A549 (cell line): Measurements from ENCODE around the gene LAMA2. TPM values are rescaled to one million over a fixed set of nuclear protein-coding genes. Genes with fewer than 3 reads are reported as not detected.

Experiments used
- ATAC-seq, 2 experiments: fragments of 200-7000 bp in 1 of 2; fragments of >200 bp in 1 of 2; cut with Nextera tagmentation in 1 of 2; cut with Tn5 transposase in 1 of 2; 3 replicates each; pipeline versions ENCODE4 v1.8.0 to v1.9.1; 2018 to 2020; ENCODE audit warnings: mild to moderate bottlenecking in 1 of 2, moderate library complexity in 1 of 2
- CTCF ChIA-PET: fragments of 300-600 bp; sonication (Branson Sonifier 250); formaldehyde crosslinking; extraction: SDS; loops from one replicate; lab custom pipeline; 2021; ENCODE audit warnings: antibody characterized with exemption, inconsistent platforms; lab: Yijun Ruan, JAX
- POLR2A ChIA-PET: fragments of 350-600 bp; formaldehyde crosslinking; extraction: SDS; loops from one replicate; lab custom pipeline; 2021; ENCODE audit warnings: antibody characterized with exemption, inconsistent platforms; lab: Yijun Ruan, JAX
- DNase-seq, 2 experiments: peaks; one replicate each; pipeline versions ENCODE4 v3.0.0 to v3.0.0-alpha.2; 2011 to 2016; ENCODE audit warnings: low read depth in 1 of 2, low spot score in 1 of 2
- FAIRE-seq: peaks from 2 replicates; lab custom pipeline; 2011; peaks lifted over from hg19 to GRCh38; lab: Jason Lieb, UNC
- H3K27ac ChIP-seq, 2 experiments: fragments of >200 bp; sonication (Bioruptor Twin); formaldehyde crosslinking; 3 replicates each; pipeline ENCODE4 v1.5.1; 2016 to 2017
- H3K4me1 ChIP-seq: fragments of >200 bp; sonication (Bioruptor Twin); formaldehyde crosslinking; 3 replicates; pipeline ENCODE4 v1.6.1; 2016
- H3K4me2 ChIP-seq: fragments of >200 bp; sonication (Bioruptor Twin); formaldehyde crosslinking; 3 replicates; pipeline ENCODE4 v1.6.1; 2016
- H3K4me3 ChIP-seq: fragments of >200 bp; sonication (Bioruptor Twin); formaldehyde crosslinking; 3 replicates; pipeline ENCODE4 v1.5.1; 2016
- H3K9me3 ChIP-seq: fragments of >200 bp; sonication (Bioruptor Twin); formaldehyde crosslinking; 3 replicates; pipeline ENCODE4 v1.6.1; 2016
- BHLHE40 ChIP-seq: IDR thresholded peaks from 2 replicates; pipeline ENCODE4 v1.6.1; 2012; ENCODE audit warnings: low read depth, low read length, inconsistent platforms
- CBX8 ChIP-seq: fragments of 200-600 bp; sonication (generic); IDR thresholded peaks from 2 replicates; pipeline ENCODE4 v1.6.1; 2016
- EHMT2 ChIP-seq: fragments of 200-600 bp; sonication (generic); IDR thresholded peaks from 2 replicates; pipeline ENCODE4 v1.6.1; 2016; ENCODE audit warnings: antibody characterized with exemption, low read depth, mild to moderate bottlenecking, moderate library complexity
- ESRRA ChIP-seq: fragments of 150-350 bp; IDR thresholded peaks from 2 replicates; pipeline ENCODE4 v1.6.1; 2014; ENCODE audit warnings: mild to moderate bottlenecking, low read length, borderline replicate concordance
- FOSL2 ChIP-seq, 2 experiments: fragments of 450-650 bp in 1 of 2; fragments of >200 bp in 1 of 2; sonication (Bioruptor Twin) in 1 of 2; formaldehyde crosslinking; IDR thresholded peaks; 2 replicates each; pipeline versions ENCODE4 v1.5.0 to v1.6.1; 2016 to 2020; ENCODE audit warnings: mild to moderate bottlenecking in 1 of 2, moderate library complexity in 1 of 2
- GATA3 ChIP-seq: IDR thresholded peaks from 2 replicates; pipeline ENCODE4 v1.6.1; 2012; ENCODE audit warnings: borderline replicate concordance
- HDAC2 ChIP-seq: fragments of 200-600 bp; sonication (generic); IDR thresholded peaks from 2 replicates; pipeline ENCODE4 v1.6.1; 2016
- HOXA7 ChIP-seq: fragments of 250-450 bp; sonication (Bioruptor Pico); IDR thresholded peaks from 2 replicates; pipeline ENCODE4 v1.5.0; 2020; ENCODE audit warnings: mild to moderate bottlenecking, moderate library complexity
- HOXB5 ChIP-seq: fragments of 250-450 bp; sonication (Bioruptor Pico); IDR thresholded peaks from 2 replicates; pipeline ENCODE4 v1.5.0; 2020; ENCODE audit warnings: mild to moderate bottlenecking, moderate library complexity
- JUN ChIP-seq, 2 experiments: fragments of >200 bp; sonication (Bioruptor Twin); formaldehyde crosslinking; IDR thresholded peaks; 2 replicates in 1 of 2; 3 replicates in 1 of 2; pipeline ENCODE4 v1.6.1; 2016 to 2017
- JUNB ChIP-seq: fragments of >200 bp; sonication (Bioruptor Twin); formaldehyde crosslinking; IDR thresholded peaks from 2 replicates; pipeline ENCODE4 v1.6.1; 2016
- KDM5A ChIP-seq: fragments of 200-600 bp; sonication (generic); IDR thresholded peaks from 2 replicates; pipeline ENCODE4 v1.6.1; 2016; ENCODE audit warnings: antibody characterized with exemption, mild to moderate bottlenecking
- MAZ ChIP-seq: fragments of 150-350 bp; IDR thresholded peaks from 2 replicates; pipeline ENCODE4 v1.6.1; 2014; ENCODE audit warnings: antibody characterized with exemption, low read depth, low read length, borderline replicate concordance
- MYC ChIP-seq: IDR thresholded peaks from 2 replicates; pipeline ENCODE4 v1.6.1; 2012; ENCODE audit warnings: mild to moderate bottlenecking, inconsistent platforms, low read length, improper control_type of control experiment, borderline replicate concordance
- NPAS2 ChIP-seq: fragments of 250-450 bp; sonication (Bioruptor Pico); IDR thresholded peaks from 2 replicates; pipeline ENCODE4 v1.8.0; 2022; ENCODE audit warnings: mild to moderate bottlenecking, moderate library complexity, borderline replicate concordance
- NR3C1 ChIP-seq: fragments of >200 bp; sonication (Bioruptor Twin); formaldehyde crosslinking; IDR thresholded peaks from 3 replicates; pipeline ENCODE4 v1.6.1; 2017
- PBX3 ChIP-seq: IDR thresholded peaks from 2 replicates; pipeline ENCODE4 v1.6.1; 2012
- REST ChIP-seq: fragments of 200-600 bp; sonication (generic); IDR thresholded peaks from 2 replicates; pipeline ENCODE4 v1.6.1; 2016; ENCODE audit warnings: antibody characterized with exemption, mild to moderate bottlenecking, moderate library complexity
- SMC3 ChIP-seq: fragments of >200 bp; sonication (Bioruptor Twin); formaldehyde crosslinking; IDR thresholded peaks from 3 replicates; pipeline ENCODE4 v1.6.1; 2018; ENCODE audit warnings: inconsistent platforms
- TFCP2L1 ChIP-seq: fragments of 250-450 bp; sonication (Bioruptor Pico); IDR thresholded peaks from 2 replicates; pipeline ENCODE4 v1.5.0; 2021; ENCODE audit warnings: mild to moderate bottlenecking
- USF2 ChIP-seq: fragments of 450-650 bp; IDR thresholded peaks from 2 replicates; pipeline ENCODE4 v1.6.1; 2014; ENCODE audit warnings: antibody characterized with exemption
- ZNF302 ChIP-seq: fragments of 250-450 bp; sonication (Bioruptor Pico); IDR thresholded peaks from 2 replicates; pipeline ENCODE4 v1.9.0; 2021; ENCODE audit warnings: inconsistent platforms, mild to moderate bottlenecking, moderate library complexity
- ZSCAN20 ChIP-seq: fragments of 250-450 bp; sonication (Bioruptor Pico); IDR thresholded peaks from 2 replicates; pipeline ENCODE4 v1.8.0; 2022; ENCODE audit warnings: mild to moderate bottlenecking, moderate library complexity
- WGBS: methylation state at CpG from one replicate; pipeline ENCODE4 v1.1.6; 2017; ENCODE audit errors: missing lambda C conversion rate; 5-methylcytosine and 5-hydroxymethylcytosine counted together
- polyA plus RNA-seq, 4 experiments: library from polyadenylated mRNA; depleted of rRNA in 3 of 4; stranded (reverse); fragments of >200 nt; fragmentation: RNase III in 1 of 4; extraction: RNeasy Plus Mini Kit Qiagen cat#74134 plus additional on column Dnase treatment in 1 of 4; gene quantifications; 2 replicates in 3 of 4; 3 replicates in 1 of 4; pipeline ENCODE4 v1.2.3, GENCODE V29; 2011 to 2017
- TF ChIP-seq, protein P1 (sequence below): fragments of >200 bp; sonication (Bioruptor Twin); formaldehyde crosslinking; IDR thresholded peaks from 3 replicates; pipeline ENCODE4 v1.5.1; 2016
- TF ChIP-seq, protein P2 (sequence below): fragments of 150-350 bp; IDR thresholded peaks from 2 replicates; pipeline ENCODE4 v1.6.1; 2014; ENCODE audit warnings: low read depth, mild to moderate bottlenecking, low read length

The LAMA2 gene
- polyA plus RNA-seq, 2 of the 4 experiments (the other 2 are of a cell fraction): 0.21 to 1.3 TPM

DNA sequence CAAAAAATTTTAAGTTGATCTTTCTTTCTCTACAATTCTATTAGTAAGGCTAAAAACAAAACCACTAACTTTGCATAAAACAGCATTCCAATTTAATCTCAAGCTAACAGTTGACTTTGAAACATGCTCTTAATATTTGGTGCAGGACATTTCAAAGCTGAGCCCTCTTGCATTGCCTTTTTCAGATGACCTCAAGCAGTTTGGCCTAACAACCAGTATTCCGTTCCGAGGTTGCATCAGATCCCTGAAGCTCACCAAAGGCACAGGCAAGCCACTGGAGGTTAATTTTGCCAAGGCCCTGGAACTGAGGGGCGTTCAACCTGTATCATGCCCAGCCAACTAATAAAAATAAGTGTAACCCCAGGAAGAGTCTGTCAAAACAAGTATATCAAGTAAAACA lies 633.1 kb downstream of the LAMA2 start:
- FAIRE-seq: no peak
- Histone ChIP-seq H3K4me2 (no peak overlapping the region), H3K9me3 (no peaks in the 10 kb centered on the region), H3K4me3 (no peak overlapping the region), H3K4me1 (no peaks in the 10 kb centered on the region), H3K27ac (no peak overlapping the region)
- no peak for DNase-seq
- no peak for ATAC-seq
- CTCF ChIA-PET: no interaction called here
- TF ChIP-seq ESRRA: no peak
- no peak for TF ChIP-seq KDM5A
- TF ChIP-seq BHLHE40: no peak
- no peak for TF ChIP-seq USF2
- TF ChIP-seq REST: no peak
- TF ChIP-seq GATA3: no peak
- TF ChIP-seq JUNB: no peak
- no peak for TF ChIP-seq MAZ
- no peak for TF ChIP-seq JUN (IDR thresholded peaks at IDR 0.05)
- no peak for TF ChIP-seq HDAC2
- TF ChIP-seq, protein P1, sequence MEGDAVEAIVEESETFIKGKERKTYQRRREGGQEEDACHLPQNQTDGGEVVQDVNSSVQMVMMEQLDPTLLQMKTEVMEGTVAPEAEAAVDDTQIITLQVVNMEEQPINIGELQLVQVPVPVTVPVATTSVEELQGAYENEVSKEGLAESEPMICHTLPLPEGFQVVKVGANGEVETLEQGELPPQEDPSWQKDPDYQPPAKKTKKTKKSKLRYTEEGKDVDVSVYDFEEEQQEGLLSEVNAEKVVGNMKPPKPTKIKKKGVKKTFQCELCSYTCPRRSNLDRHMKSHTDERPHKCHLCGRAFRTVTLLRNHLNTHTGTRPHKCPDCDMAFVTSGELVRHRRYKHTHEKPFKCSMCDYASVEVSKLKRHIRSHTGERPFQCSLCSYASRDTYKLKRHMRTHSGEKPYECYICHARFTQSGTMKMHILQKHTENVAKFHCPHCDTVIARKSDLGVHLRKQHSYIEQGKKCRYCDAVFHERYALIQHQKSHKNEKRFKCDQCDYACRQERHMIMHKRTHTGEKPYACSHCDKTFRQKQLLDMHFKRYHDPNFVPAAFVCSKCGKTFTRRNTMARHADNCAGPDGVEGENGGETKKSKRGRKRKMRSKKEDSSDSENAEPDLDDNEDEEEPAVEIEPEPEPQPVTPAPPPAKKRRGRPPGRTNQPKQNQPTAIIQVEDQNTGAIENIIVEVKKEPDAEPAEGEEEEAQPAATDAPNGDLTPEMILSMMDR: no peak
- TF ChIP-seq ZNF302: no peak
- POLR2A ChIA-PET: no interaction called here
- WGBS: 73% methylated on average over 3 of the region's 3 CpGs

GRCh38 chr6:129516787-129517186 lies 633.8 kb downstream of the LAMA2 start:
- DNase-seq: no peak
- ChIA-PET CTCF (interaction anchor here (0.6 kb wide), 1 partner anchor 531 kb away, joined by 3 read pairs; no protein-coding TSS in a partner anchor), POLR2A (interaction anchor here (0.7 kb wide), 1 partner anchor 867 kb away, joined by 3 read pairs; no protein-coding TSS in a partner anchor)
- Histone ChIP-seq H3K27ac (no peak overlapping the region), H3K4me3 (no peak overlapping the region), H3K9me3 (no peaks in the 10 kb centered on the region), H3K4me1 (no peaks in the 10 kb centered on the region), H3K4me2 (no peak overlapping the region)
- TF ChIP-seq ESRRA (no peak), PBX3 (no peak), HOXA7 (CRISPR knock-in tag) (no peak), JUN (IDR thresholded peaks at IDR 0.05) (no peak), GATA3 (no peak), NR3C1 (no peak), NPAS2 (CRISPR knock-in tag) (no peak), HOXB5 (CRISPR knock-in tag) (no peak), MYC (no peak), FOSL2 (IDR thresholded peaks at IDR 0.05) (no peak), FOSL2 (CRISPR knock-in tag; IDR thresholded peaks at IDR 0.05) (no peak), CBX8 (no peak), ZSCAN20 (no peak), JUNB (no peak), EHMT2 (no peak), TFCP2L1 (CRISPR knock-in tag) (no peak), KDM5A (no peak), SMC3 (no peak)
- TF ChIP-seq, protein P2, sequence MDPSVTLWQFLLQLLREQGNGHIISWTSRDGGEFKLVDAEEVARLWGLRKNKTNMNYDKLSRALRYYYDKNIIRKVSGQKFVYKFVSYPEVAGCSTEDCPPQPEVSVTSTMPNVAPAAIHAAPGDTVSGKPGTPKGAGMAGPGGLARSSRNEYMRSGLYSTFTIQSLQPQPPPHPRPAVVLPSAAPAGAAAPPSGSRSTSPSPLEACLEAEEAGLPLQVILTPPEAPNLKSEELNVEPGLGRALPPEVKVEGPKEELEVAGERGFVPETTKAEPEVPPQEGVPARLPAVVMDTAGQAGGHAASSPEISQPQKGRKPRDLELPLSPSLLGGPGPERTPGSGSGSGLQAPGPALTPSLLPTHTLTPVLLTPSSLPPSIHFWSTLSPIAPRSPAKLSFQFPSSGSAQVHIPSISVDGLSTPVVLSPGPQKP: no peak
- TF ChIP-seq, protein P1: no peak
- 88% methylated on average over 1 of the region's 1 CpG for WGBS
- no peak for FAIRE-seq
- no peak for ATAC-seq
